Parathyroid adenoma (tissue), 2 donors: Measurements from ENCODE around the gene AGBL5.

ENCODE experiments used
- H2AFZ ChIP-seq: fragments of 300-600 bp; sonication (generic); one replicate; pipeline ENCODE4 v1.7.0; 2017; ENCODE audit warnings: antibody characterized with exemption, mild to moderate bottlenecking
- H3K27ac ChIP-seq: fragments of 300-600 bp; sonication (generic); one replicate; pipeline ENCODE4 v1.7.0; 2017
- H3K27me3 ChIP-seq: fragments of 300-600 bp; sonication (generic); one replicate; pipeline ENCODE4 v1.7.0; 2017; ENCODE audit warnings: low read length; ENCODE audit not compliant: control insufficient read depth, insufficient read depth
- H3K36me3 ChIP-seq: fragments of 300-600 bp; sonication (generic); one replicate; pipeline ENCODE4 v1.7.0; 2017; ENCODE audit warnings: low read length; ENCODE audit not compliant: control insufficient read depth, insufficient read depth
- H3K4me1 ChIP-seq: fragments of 300-600 bp; sonication (generic); one replicate; pipeline ENCODE4 v1.7.0; 2017; ENCODE audit warnings: control low read depth
- H3K4me2 ChIP-seq: fragments of 300-600 bp; sonication (generic); one replicate; pipeline ENCODE4 v1.7.0; 2017; ENCODE audit warnings: low read length
- H3K4me3 ChIP-seq: fragments of 300-600 bp; sonication (generic); one replicate; pipeline ENCODE4 v1.7.0; 2017; ENCODE audit warnings: low read depth, low read length
- H3K79me2 ChIP-seq: fragments of 300-600 bp; sonication (generic); one replicate; pipeline ENCODE4 v1.7.0; 2017; ENCODE audit warnings: control low read depth
- H3K9ac ChIP-seq: fragments of 300-600 bp; sonication (generic); one replicate; pipeline ENCODE4 v1.7.0; 2017; ENCODE audit warnings: mild to moderate bottlenecking
- H3K9me3 ChIP-seq: fragments of 300-600 bp; sonication (generic); one replicate; pipeline ENCODE4 v1.7.0; 2017; ENCODE audit warnings: low read length; ENCODE audit not compliant: control insufficient read depth
- TF ChIP-seq, protein P1 (sequence below): fragments of 300-600 bp; sonication (generic); IDR thresholded peaks from one replicate; pipeline ENCODE4 v1.7.0; 2017; ENCODE audit warnings: antibody characterized with exemption, mild to moderate bottlenecking
- donor health status: primary hyperparathyroidism.

AGBL5 gene

DNA sequence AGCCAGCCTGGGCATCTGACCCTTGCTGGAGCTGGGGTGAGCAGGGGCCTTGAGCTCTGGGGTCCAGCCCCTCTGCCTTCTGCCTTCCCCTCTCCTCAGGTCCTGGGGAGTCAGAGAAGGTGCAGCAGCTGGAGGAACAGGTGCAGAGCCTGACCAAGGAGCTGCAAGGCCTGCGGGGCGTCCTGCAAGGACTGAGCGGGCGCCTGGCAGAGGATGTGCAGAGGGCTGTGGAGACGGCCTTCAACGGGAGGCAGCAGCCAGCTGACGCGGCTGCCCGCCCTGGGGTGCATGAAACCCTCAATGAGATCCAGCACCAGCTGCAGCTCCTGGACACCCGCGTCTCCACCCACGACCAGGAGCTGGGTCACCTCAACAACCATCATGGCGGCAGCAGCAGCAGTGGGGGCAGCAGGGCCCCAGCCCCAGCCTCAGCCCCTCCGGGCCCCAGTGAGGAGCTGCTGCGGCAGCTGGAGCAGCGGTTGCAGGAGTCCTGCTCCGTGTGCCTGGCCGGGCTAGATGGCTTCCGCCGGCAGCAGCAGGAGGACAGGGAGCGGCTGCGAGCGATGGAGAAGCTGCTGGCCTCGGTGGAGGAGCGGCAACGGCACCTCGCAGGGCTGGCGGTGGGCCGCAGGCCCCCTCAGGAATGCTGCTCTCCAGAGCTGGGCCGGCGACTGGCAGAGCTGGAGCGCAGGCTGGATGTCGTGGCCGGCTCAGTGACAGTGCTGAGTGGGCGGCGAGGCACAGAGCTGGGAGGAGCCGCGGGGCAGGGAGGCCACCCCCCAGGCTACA lies 30.7 kb downstream of the AGBL5 start:
- H2AFZ ChIP-seq: peak overlapping the region; percentile 65
- H3K4me1 ChIP-seq: peaks cover 14% of the 10 kb centered on the region
- TF ChIP-seq, protein P1, sequence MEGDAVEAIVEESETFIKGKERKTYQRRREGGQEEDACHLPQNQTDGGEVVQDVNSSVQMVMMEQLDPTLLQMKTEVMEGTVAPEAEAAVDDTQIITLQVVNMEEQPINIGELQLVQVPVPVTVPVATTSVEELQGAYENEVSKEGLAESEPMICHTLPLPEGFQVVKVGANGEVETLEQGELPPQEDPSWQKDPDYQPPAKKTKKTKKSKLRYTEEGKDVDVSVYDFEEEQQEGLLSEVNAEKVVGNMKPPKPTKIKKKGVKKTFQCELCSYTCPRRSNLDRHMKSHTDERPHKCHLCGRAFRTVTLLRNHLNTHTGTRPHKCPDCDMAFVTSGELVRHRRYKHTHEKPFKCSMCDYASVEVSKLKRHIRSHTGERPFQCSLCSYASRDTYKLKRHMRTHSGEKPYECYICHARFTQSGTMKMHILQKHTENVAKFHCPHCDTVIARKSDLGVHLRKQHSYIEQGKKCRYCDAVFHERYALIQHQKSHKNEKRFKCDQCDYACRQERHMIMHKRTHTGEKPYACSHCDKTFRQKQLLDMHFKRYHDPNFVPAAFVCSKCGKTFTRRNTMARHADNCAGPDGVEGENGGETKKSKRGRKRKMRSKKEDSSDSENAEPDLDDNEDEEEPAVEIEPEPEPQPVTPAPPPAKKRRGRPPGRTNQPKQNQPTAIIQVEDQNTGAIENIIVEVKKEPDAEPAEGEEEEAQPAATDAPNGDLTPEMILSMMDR: no peak
- H3K4me2 ChIP-seq: no peak overlapping the region
- H3K27ac ChIP-seq: peak overlapping the region; percentile 64
- H3K9me3 ChIP-seq: no peaks in the 10 kb centered on the region
- no peak overlapping the region for H3K4me3 ChIP-seq
- no peaks in the 10 kb centered on the region for H3K27me3 ChIP-seq
- H3K36me3 ChIP-seq: no peaks in the 10 kb centered on the region
- H3K79me2 ChIP-seq: no peaks in the 10 kb centered on the region
- no peak overlapping the region for H3K9ac ChIP-seq

DNA sequence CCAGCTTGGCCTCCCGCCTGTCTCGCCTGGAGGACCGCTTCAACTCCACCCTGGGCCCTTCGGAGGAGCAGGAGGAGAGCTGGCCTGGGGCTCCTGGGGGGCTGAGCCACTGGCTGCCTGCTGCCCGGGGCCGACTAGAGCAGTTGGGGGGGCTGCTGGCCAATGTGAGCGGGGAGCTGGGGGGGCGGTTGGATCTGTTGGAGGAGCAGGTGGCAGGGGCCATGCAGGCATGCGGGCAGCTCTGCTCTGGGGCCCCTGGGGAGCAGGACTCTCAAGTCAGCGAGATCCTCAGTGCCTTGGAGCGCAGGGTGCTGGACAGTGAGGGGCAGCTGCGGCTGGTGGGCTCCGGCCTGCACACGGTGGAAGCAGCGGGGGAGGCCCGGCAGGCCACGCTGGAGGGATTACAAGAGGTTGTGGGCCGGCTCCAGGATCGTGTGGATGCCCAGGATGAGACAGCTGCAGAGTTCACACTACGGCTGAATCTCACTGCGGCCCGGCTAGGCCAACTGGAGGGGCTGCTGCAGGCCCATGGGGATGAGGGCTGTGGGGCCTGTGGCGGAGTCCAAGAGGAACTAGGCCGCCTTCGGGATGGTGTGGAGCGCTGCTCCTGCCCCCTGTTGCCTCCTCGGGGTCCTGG lies 31.4 kb downstream of the AGBL5 start:
- Histone ChIP-seq H3K4me1 (peaks cover 15% of the 10 kb centered on the region), H3K9me3 (no peaks in the 10 kb centered on the region), H3K4me2 (no peak overlapping the region), H3K9ac (no peak overlapping the region), H2AFZ (no peak overlapping the region), H3K4me3 (no peak overlapping the region), H3K79me2 (no peaks in the 10 kb centered on the region), H3K27me3 (no peaks in the 10 kb centered on the region), H3K27ac (no peak overlapping the region), H3K36me3 (no peaks in the 10 kb centered on the region)
- TF ChIP-seq, protein P1: no peak

DNA sequence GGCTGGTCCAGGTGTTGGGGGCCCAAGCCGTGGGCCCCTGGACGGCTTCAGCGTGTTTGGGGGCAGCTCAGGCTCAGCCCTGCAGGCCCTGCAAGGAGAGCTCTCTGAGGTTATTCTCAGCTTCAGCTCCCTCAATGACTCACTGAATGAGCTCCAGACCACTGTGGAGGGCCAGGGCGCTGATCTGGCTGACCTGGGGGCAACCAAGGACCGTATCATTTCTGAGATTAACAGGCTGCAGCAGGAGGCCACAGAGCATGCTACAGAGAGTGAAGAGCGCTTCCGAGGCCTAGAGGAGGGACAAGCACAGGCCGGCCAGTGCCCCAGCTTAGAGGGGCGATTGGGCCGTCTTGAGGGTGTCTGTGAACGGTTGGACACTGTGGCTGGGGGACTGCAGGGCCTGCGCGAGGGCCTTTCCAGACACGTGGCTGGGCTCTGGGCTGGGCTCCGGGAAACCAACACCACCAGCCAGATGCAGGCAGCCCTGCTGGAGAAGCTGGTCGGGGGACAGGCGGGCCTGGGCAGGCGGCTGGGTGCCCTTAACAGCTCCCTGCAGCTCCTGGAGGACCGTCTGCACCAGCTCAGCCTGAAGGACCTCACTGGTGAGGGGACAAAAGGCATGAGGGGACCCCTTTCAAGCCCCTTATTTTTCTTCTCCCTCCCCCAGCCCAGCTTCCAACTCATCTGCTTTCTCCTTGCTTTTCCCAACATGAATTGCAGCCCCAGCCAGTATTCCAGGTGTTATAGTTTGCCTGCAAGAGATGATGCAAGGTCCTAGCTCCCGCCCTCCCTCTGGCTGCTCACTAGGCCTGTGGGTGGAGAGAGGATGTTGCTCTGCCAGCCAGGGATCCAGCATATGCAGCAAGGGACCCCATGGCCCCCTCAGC lies 32.2 kb downstream of the AGBL5 start:
- Histone ChIP-seq H3K9ac (no peak overlapping the region), H3K27ac (no peak overlapping the region)

DNA sequence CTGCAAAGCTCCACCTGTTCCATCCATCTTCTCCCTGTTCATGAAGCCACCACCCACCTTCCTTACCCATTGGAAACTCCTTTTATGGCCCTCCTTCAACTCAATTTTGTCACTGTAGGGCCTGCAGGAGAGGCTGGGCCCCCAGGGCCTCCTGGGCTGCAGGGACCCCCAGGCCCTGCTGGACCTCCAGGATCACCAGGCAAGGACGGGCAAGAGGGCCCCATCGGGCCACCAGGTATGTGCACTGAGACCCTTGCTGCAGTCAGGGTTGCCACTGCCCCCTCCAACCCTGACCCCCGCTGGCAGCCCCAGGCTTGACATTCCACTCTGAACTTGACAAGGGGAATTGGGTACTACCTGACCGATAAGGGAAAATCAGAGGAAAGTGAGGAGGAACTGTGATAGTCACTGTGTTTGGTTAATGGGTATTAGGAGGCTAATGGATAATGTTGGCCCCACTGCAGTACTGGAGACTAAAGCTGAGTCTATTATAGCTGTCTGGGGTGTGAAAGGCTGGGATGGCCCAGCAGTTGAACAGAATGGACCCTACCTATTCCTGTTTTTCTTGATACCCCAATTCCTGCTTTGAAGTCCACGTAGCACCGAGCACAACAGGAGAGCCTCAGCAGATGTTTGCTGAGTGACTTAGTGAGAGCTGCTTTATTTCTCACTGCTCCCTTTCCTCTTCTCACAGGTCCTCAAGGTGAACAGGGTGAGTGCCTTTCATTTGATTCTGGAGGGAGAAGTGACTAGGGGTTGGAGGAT lies 33.0 kb downstream of the AGBL5 start:
- H3K4me2 ChIP-seq: no peak overlapping the region
- H3K9ac ChIP-seq: no peak overlapping the region
- H3K27me3 ChIP-seq: no peaks in the 10 kb centered on the region
- no peaks in the 10 kb centered on the region for H3K79me2 ChIP-seq
- no peaks in the 10 kb centered on the region for H3K9me3 ChIP-seq
- H3K4me1 ChIP-seq: peaks cover 15% of the 10 kb centered on the region
- H3K36me3 ChIP-seq: no peaks in the 10 kb centered on the region
- TF ChIP-seq, protein P1: no peak
- H2AFZ ChIP-seq: no peak overlapping the region
- H3K4me3 ChIP-seq: no peak overlapping the region
- H3K27ac ChIP-seq: no peak overlapping the region

More for the DNA sequence above, 32.2 kb downstream of the AGBL5 start:
- no peak overlapping the region for H3K4me2 ChIP-seq
- H3K4me1 ChIP-seq: peaks cover 15% of the 10 kb centered on the region
- H3K9me3 ChIP-seq: no peaks in the 10 kb centered on the region
- H3K4me3 ChIP-seq: no peak overlapping the region
- TF ChIP-seq, protein P1: no peak
- H3K36me3 ChIP-seq: no peaks in the 10 kb centered on the region
- H3K27me3 ChIP-seq: no peaks in the 10 kb centered on the region
- H2AFZ ChIP-seq: no peak overlapping the region
- no peaks in the 10 kb centered on the region for H3K79me2 ChIP-seq
